Measurements from ENCODE around the gene CECR2.

GRCh38 chr22:17569971-17570511 lies 200.8 kb downstream of the CECR2 start:
- TF ChIP-seq CTCF (conservative IDR thresholded peaks at IDR 0.05; ENCODE audit: low read depth, low read length) = no peak
- no peak for TF ChIP-seq EZH2phosphoT487 (IDR thresholded peaks at IDR 0.05; ENCODE audit: borderline replicate concordance, low read length)
- no peak for TF ChIP-seq EZH2 (IDR thresholded peaks at IDR 0.05; ENCODE audit: low read length, unreplicated experiment)
